Stimulated activated CD8-positive, alpha-beta memory T cell treated with anti-CD3 and anti-CD28 coated beads, Interleukin-12 subunit alpha, Interleukin-12 subunit beta, amount 100 ng/mL, for 1 hour (primary cell): ENCODE data around the gene TSPY10.
"Not testable (repeated sequence)": the region's sequence is repeated elsewhere in the genome, so short reads cannot be mapped to it uniquely, and the experiment has no call there.

Experiments used
- DNase-seq: peaks from one replicate; pipeline ENCODE4 v3.0.0-alpha.2; 2020; ENCODE audit warnings: low read depth

The TSPY10 gene, protein sequence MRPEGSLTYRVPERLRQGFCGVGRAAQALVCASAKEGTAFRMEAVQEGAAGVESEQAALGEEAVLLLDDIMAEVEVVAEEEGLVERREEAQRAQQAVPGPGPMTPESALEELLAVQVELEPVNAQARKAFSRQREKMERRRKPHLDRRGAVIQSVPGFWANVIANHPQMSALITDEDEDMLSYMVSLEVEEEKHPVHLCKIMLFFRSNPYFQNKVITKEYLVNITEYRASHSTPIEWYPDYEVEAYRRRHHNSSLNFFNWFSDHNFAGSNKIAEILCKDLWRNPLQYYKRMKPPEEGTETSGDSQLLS

DNA sequence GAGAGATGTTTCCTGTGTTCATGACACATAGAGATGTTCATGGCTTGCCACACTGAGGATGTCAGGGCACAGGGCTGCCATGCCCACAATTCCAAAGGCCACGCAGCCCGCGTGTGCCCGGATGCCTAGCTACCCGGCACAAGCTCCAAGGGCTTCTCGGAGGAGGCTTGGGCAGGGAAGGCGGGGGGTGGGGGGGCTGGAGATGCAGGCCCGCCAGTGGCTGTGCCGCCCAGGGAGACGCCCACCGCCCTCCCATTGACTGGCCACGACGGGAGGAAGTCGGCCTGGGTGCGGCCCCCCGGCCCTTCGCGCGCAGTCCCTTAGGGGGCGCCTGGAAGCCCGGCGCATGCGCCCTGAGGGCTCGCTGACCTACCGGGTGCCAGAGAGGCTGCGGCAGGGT is at the start of gene TSPY10:
TSPY10 (plus strand) TSS at position 301 of the 400 bp plus-strand sequence; CDS start at position 347, 46 bp downstream.
- DNase-seq, result not testable (repeated sequence)

DNA sequence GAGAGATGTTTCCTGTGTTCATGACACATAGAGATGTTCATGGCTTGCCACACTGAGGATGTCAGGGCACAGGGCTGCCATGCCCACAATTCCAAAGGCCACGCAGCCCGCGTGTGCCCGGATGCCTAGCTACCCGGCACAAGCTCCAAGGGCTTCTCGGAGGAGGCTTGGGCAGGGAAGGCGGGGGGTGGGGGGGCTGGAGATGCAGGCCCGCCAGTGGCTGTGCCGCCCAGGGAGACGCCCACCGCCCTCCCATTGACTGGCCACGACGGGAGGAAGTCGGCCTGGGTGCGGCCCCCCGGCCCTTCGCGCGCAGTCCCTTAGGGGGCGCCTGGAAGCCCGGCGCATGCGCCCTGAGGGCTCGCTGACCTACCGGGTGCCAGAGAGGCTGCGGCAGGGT is 40.7 kb upstream of the TSPY10 start, which contains the start of gene TSPY9:
TSPY9 (plus strand) TSS at position 301 of the 400 bp plus-strand sequence; CDS start at position 347, 46 bp downstream.
- not testable (repeated sequence) for DNase-seq

DNA sequence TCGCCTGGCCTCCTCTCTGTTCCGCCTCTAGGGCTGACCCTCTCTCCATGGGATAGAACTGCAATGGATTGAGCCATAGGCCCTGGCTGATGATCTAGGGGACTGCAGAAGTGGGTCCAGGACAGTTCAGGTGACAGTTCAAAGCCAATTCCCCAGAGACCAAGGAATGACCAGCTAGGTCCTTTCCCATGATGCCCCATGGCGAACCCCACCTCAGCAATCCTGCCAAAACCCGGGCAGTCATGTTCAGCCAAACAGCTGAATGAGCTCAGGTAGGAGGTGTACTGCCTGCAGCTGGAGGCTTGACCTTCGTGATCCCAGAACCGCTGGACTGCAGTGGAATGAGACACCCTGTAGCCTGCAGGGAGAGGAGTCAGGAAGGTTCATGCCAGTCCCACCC is 23.3 kb upstream of the TSPY10 start:
- DNase-seq, result not testable (repeated sequence)

DNA sequence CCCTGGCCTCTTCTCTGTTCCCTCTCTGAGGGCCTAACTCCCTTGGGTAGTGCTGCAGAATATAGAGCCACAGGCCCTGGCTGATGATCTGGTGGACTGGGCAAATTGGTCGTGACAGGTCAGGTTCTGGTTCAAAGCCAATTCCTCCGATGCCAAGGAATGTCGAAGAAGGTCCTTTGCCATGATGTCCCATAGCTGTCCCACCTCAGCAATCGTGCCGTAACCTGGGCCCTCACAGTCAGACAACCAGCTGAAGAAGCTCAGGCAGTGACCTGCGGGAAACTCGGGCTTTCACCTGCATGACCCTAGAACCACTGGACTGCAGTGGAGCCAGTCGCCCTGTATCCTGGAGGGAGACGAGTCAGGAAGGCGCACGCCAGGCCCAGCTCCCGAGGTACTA is 11.4 kb upstream of the TSPY10 start:
- DNase-seq, result not testable (repeated sequence)
